ENCODE measurements around the gene PIGU.

DNA sequence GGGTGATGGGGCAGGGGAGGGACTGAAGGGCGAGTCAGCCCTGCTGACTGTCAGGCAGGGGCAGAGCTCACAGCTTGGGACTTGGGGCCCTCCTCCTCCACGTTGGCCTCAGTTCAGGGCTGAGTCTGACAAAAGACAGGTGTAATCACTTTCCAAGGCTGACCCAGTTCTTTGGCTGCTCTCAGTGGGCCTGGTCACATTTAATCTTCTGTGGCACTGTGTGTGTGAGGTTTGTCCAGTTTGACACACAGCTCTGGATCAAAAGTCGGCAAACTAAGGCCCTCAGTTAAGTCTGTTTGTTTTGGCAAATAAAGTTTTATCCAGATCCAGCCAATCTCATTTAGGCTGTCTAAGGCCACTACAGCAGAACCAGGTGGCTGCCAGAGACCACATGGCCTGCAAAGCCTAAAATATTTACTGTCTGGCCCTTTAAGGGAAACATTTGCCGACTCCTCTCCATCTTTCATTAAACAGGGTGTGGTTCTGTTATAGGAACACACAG, 123.5 kb downstream of the PIGU start:
- no peak for TF ChIP-seq POLR2A (IDR thresholded peaks at IDR 0.05; ENCODE audit: borderline replicate concordance, extremely low read depth, insufficient read depth, insufficient read length)
- TF ChIP-seq EZH2 (IDR thresholded peaks at IDR 0.05), result no peak
- TF ChIP-seq, protein P1, sequence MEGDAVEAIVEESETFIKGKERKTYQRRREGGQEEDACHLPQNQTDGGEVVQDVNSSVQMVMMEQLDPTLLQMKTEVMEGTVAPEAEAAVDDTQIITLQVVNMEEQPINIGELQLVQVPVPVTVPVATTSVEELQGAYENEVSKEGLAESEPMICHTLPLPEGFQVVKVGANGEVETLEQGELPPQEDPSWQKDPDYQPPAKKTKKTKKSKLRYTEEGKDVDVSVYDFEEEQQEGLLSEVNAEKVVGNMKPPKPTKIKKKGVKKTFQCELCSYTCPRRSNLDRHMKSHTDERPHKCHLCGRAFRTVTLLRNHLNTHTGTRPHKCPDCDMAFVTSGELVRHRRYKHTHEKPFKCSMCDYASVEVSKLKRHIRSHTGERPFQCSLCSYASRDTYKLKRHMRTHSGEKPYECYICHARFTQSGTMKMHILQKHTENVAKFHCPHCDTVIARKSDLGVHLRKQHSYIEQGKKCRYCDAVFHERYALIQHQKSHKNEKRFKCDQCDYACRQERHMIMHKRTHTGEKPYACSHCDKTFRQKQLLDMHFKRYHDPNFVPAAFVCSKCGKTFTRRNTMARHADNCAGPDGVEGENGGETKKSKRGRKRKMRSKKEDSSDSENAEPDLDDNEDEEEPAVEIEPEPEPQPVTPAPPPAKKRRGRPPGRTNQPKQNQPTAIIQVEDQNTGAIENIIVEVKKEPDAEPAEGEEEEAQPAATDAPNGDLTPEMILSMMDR (IDR thresholded peaks at IDR 0.05 in 2 of 3, conservative IDR thresholded peaks at IDR 0.05 in 1 of 3; ENCODE audit: borderline replicate concordance in 1 of 3, insufficient read depth in 1 of 3, low read depth in 2 of 3, low read length in 2 of 3), result no peak
- no peak for TF ChIP-seq CEBPB (IDR thresholded peaks at IDR 0.05; ENCODE audit: low read depth)
- TF ChIP-seq, protein P2, sequence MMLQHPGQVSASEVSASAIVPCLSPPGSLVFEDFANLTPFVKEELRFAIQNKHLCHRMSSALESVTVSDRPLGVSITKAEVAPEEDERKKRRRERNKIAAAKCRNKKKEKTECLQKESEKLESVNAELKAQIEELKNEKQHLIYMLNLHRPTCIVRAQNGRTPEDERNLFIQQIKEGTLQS (IDR thresholded peaks at IDR 0.05), result no peak
- no peak for TF ChIP-seq JUND (IDR thresholded peaks at IDR 0.05)
- no peak for TF ChIP-seq YY1 (IDR thresholded peaks at IDR 0.05; ENCODE audit: extremely low read depth, insufficient replicate concordance, low read depth, low read length)
